Mesodermal cell (in vitro differentiated cells): Measurements from ENCODE around the gene LCP2.
"Not testable (repeated sequence)": the region's sequence is repeated elsewhere in the genome, so short reads cannot be mapped to it uniquely, and the experiment has no call there.

Experiments used
- H3K27ac ChIP-seq: 2 replicates; pipeline ENCODE4 v1.7.0; 2013; ENCODE audit warnings: mild to moderate bottlenecking, low read depth, low read length, moderate library complexity; ENCODE audit not compliant: severe bottlenecking
- H3K36me3 ChIP-seq: 2 replicates; pipeline ENCODE4 v1.7.1; 2013; ENCODE audit warnings: mild to moderate bottlenecking, low read length, moderate library complexity; ENCODE audit not compliant: control insufficient read depth, insufficient read depth
- H3K4me1 ChIP-seq: one replicate; pipeline ENCODE4 v1.7.1; 2013; ENCODE audit warnings: mild to moderate bottlenecking, low read length; ENCODE audit not compliant: insufficient read depth, control insufficient read depth, poor library complexity, severe bottlenecking
- H3K4me3 ChIP-seq: 2 replicates; pipeline ENCODE4 v1.7.0; 2013; ENCODE audit warnings: low read length, control low read depth, mild to moderate bottlenecking; ENCODE audit not compliant: insufficient read depth, poor library complexity, severe bottlenecking; ENCODE audit errors: extremely low read depth
- H3K9me3 ChIP-seq: 2 replicates; pipeline ENCODE4 v1.7.1; 2013; ENCODE audit warnings: mild to moderate bottlenecking, low read length, moderate library complexity; ENCODE audit not compliant: control insufficient read depth
- WGBS, 2 experiments: methylation state at CpG; one replicate each; pipeline ENCODE4 v1.1.5; 2013; ENCODE audit warnings: missing lambda C conversion rate in 2 of 2; ENCODE audit not compliant: insufficient coverage in 2 of 2; 5-methylcytosine and 5-hydroxymethylcytosine counted together

The LCP2 gene

GRCh38 chr5:170248931-170249227 is 48.7 kb downstream of the LCP2 start:
- WGBS, 2 experiments = 93 to 100% methylated on average over 3 to 4 of the region's 4 CpGs
- H3K4me3 ChIP-seq, H3K27ac ChIP-seq, H3K4me1 ChIP-seq, H3K9me3 ChIP-seq, H3K36me3 ChIP-seq: not testable (repeated sequence)

GRCh38 chr5:170248172-170248930 is 49.2 kb downstream of the LCP2 start:
- Histone ChIP-seq H3K4me1 (no peaks in the 10 kb centered on the region), H3K27ac (no peak overlapping the region), H3K36me3 (no peaks in the 10 kb centered on the region), H3K9me3 (no peaks in the 10 kb centered on the region), H3K4me3 (no peak overlapping the region)
- 87 to 94% methylated on average over 5 of the region's 6 CpGs for WGBS, 2 experiments

GRCh38 chr5:170247363-170247762 is 50.2 kb downstream of the LCP2 start:
- Histone ChIP-seq H3K9me3 (no peaks in the 10 kb centered on the region), H3K4me1 (no peaks in the 10 kb centered on the region), H3K27ac (no peak overlapping the region), H3K36me3 (no peaks in the 10 kb centered on the region), H3K4me3 (no peak overlapping the region)
- 86 to 93% methylated on average over 2 of the region's 2 CpGs for WGBS, 2 experiments

- Histone ChIP-seq H3K27ac (no peak overlapping the region), H3K4me3 (no peak overlapping the region), H3K36me3 (no peaks in the 10 kb centered on the region), H3K4me1 (no peaks in the 10 kb centered on the region), H3K9me3 (no peaks in the 10 kb centered on the region)
- WGBS, 2 experiments = 81 to 100% methylated on average over 1 to 3 of the region's 4 CpGs
Observed at GRCh38 chr5:170246126-170246870, 51.3 kb downstream of the LCP2 start.

GRCh38 chr5:170245436-170245835 is 52.1 kb downstream of the LCP2 start:
- not testable (repeated sequence) for H3K9me3 ChIP-seq, H3K27ac ChIP-seq, H3K36me3 ChIP-seq, H3K4me1 ChIP-seq, H3K4me3 ChIP-seq
- 60 to 75% methylated on average over 1 to 5 of the region's 23 CpGs for WGBS, 2 experiments

- no peak overlapping the region for H3K4me3 ChIP-seq
- no peak overlapping the region for H3K27ac ChIP-seq
- H3K4me1 ChIP-seq = no peaks in the 10 kb centered on the region
- H3K9me3 ChIP-seq = no peaks in the 10 kb centered on the region
- H3K36me3 ChIP-seq = no peaks in the 10 kb centered on the region
- 57% methylated on average over 1 of the region's 1 CpG; no CpG with 5 or more reads in 1 of the 2 experiments for WGBS, 2 experiments
Observed at GRCh38 chr5:170238456-170239196, 59.0 kb downstream of the LCP2 start.

GRCh38 chr5:170235876-170236864 is 61.4 kb downstream of the LCP2 start:
- Histone ChIP-seq H3K4me3 (no peak overlapping the region), H3K9me3 (no peaks in the 10 kb centered on the region), H3K36me3 (no peaks in the 10 kb centered on the region), H3K4me1 (no peaks in the 10 kb centered on the region), H3K27ac (no peak overlapping the region)
- 77 to 79% methylated on average over 3 of the region's 3 CpGs for WGBS, 2 experiments

- H3K4me3 ChIP-seq = no peak overlapping the region
- H3K4me1 ChIP-seq = no peaks in the 10 kb centered on the region
- H3K36me3 ChIP-seq = no peaks in the 10 kb centered on the region
- H3K27ac ChIP-seq = no peak overlapping the region
- no peaks in the 10 kb centered on the region for H3K9me3 ChIP-seq
- WGBS, 2 experiments = 95 to 98% methylated on average over 12 to 18 of the region's 18 CpGs
Observed at GRCh38 chr5:170233358-170233892, 64.2 kb downstream of the LCP2 start.

GRCh38 chr5:170232786-170233185 is 64.8 kb downstream of the LCP2 start, which contains the start of gene C5orf58:
Gene C5orf58, plus strand, starts transcription at chr5:170232985. Its CDS starts 1,992 bp downstream, at chr5:170234977.
- Histone ChIP-seq H3K27ac (no peak within 1 kb of the TSS), H3K9me3 (no peaks in the 10 kb centered on the region), H3K36me3 (no peaks in the 10 kb centered on the region), H3K4me1 (no peaks in the 10 kb centered on the region), H3K4me3 (no peak within 1 kb of the TSS)
- WGBS, 2 experiments = 92 to 97% methylated on average over 15 to 17 of the region's 27 CpGs
